NCI-H1048 (cell line): ENCODE results near the gene CEP83.

Experiments used
- DNase-seq: peaks from one replicate; lab custom pipeline; 2025; lab: John Stamatoyannopoulos, UW

The CEP83 gene

GRCh38 chr12:94269316-94269999 lies 190.2 kb downstream of the CEP83 start:
- DNase-seq: no peak

- no peak for DNase-seq
These were observed 191.7 kb downstream of the CEP83 start for GRCh38 chr12:94267921-94268471.

- DNase-seq: no peak
These were observed 192.2 kb downstream of the CEP83 start for GRCh38 chr12:94267537-94267872.

GRCh38 chr12:94266796-94267536 lies 192.7 kb downstream of the CEP83 start:
- no peak for DNase-seq

GRCh38 chr12:94265966-94266745 lies 193.5 kb downstream of the CEP83 start:
- no peak for DNase-seq

- no peak for DNase-seq
These were observed 194.1 kb downstream of the CEP83 start for GRCh38 chr12:94265539-94265938.

GRCh38 chr12:94264736-94265485 lies 194.8 kb downstream of the CEP83 start:
- no peak for DNase-seq

GRCh38 chr12:94263905-94264561 lies 195.6 kb downstream of the CEP83 start:
- no peak for DNase-seq

GRCh38 chr12:94263011-94263811 lies 196.5 kb downstream of the CEP83 start:
- no peak for DNase-seq

- no peak for DNase-seq
These were observed 197.2 kb downstream of the CEP83 start for GRCh38 chr12:94262228-94263010.

- no peak for DNase-seq
These were observed 197.9 kb downstream of the CEP83 start for GRCh38 chr12:94261786-94262185.

- no peak for DNase-seq
These were observed 198.5 kb downstream of the CEP83 start for GRCh38 chr12:94261119-94261518.

- DNase-seq: no peak
These were observed 198.9 kb downstream of the CEP83 start for GRCh38 chr12:94260717-94261116.

GRCh38 chr12:94260017-94260416 lies 199.7 kb downstream of the CEP83 start:
- no peak for DNase-seq

GRCh38 chr12:94258593-94258992 lies 201.1 kb downstream of the CEP83 start:
- no peak for DNase-seq
